Smooth muscle cell (in vitro differentiated cells): ENCODE data around the gene PRR16. TPM values are rescaled to one million over a fixed set of nuclear protein-coding genes. Genes with fewer than 3 reads are reported as not detected.

Source experiments
- DNase-seq: peaks from one replicate; lab custom pipeline; 2025; ENCODE audit not compliant: unreplicated experiment; lab: John Stamatoyannopoulos, UW
- H2AFZ ChIP-seq: fragments of 200-600 bp; sonication (generic); 2 replicates; pipeline ENCODE4 v1.6.0; 2016; ENCODE audit warnings: antibody characterized with exemption, low read depth, mild to moderate bottlenecking
- H3F3A ChIP-seq: fragments of 200-600 bp; sonication (generic); 2 replicates; pipeline ENCODE4 v1.6.0; 2017; ENCODE audit warnings: antibody characterized with exemption, low read depth
- H3K27ac ChIP-seq: fragments of 200-600 bp; sonication (generic); 2 replicates; pipeline ENCODE4 v1.5.1; 2016; ENCODE audit warnings: low read depth, mild to moderate bottlenecking
- H3K27me3 ChIP-seq: fragments of 200-600 bp; sonication (generic); 2 replicates; pipeline ENCODE4 v1.6.1; 2016; ENCODE audit warnings: low read depth, mild to moderate bottlenecking
- H3K36me3 ChIP-seq: fragments of 200-600 bp; sonication (generic); 2 replicates; pipeline ENCODE4 v1.5.1; 2016; ENCODE audit warnings: low read depth
- H3K4me1 ChIP-seq: fragments of 200-600 bp; sonication (generic); 2 replicates; pipeline ENCODE4 v1.5.1; 2016; ENCODE audit warnings: low read depth
- H3K4me2 ChIP-seq: fragments of 200-600 bp; sonication (generic); 2 replicates; pipeline ENCODE4 v1.6.0; 2016; ENCODE audit warnings: mild to moderate bottlenecking
- H3K4me3 ChIP-seq: fragments of 200-600 bp; sonication (generic); 2 replicates; pipeline ENCODE4 v1.5.1; 2016; ENCODE audit warnings: mild to moderate bottlenecking
- H3K79me2 ChIP-seq: fragments of 200-600 bp; sonication (generic); 2 replicates; pipeline ENCODE4 v1.6.0; 2016; ENCODE audit warnings: low read depth, mild to moderate bottlenecking
- H3K9ac ChIP-seq: fragments of 200-600 bp; sonication (generic); 2 replicates; pipeline ENCODE4 v1.6.0; 2016; ENCODE audit warnings: low read depth
- H3K9me3 ChIP-seq: fragments of 200-600 bp; sonication (generic); replicated peaks from 2 replicates; pipeline ENCODE4 v1.5.1; 2016; ENCODE audit warnings: low read depth
- H4K20me1 ChIP-seq: fragments of 200-600 bp; sonication (generic); 2 replicates; pipeline ENCODE4 v1.6.0; 2016; ENCODE audit warnings: low read depth
- whole genome bisulfite sequencing: methylation state at CpG from one replicate; pipeline ENCODE4 v1.1.7; 2016; ENCODE audit warnings: low lambda C conversion rate; 5-methylcytosine and 5-hydroxymethylcytosine counted together
- polyA plus RNA-seq: library from polyadenylated mRNA; unstranded; fragments of >200 nt; fragmentation: Nextera tagmentation; extraction: Ambion mirVana; gene quantifications from 2 replicates; pipeline ENCODE4 v1.2.1, GENCODE V29; 2016
- total RNA-seq: library from RNA; depleted of rRNA; stranded (reverse); fragments of >200 nt; gene quantifications from 2 replicates; pipeline ENCODE4 v1.2.3, GENCODE V29; 2014
- TF ChIP-seq, protein P1 (sequence below): fragments of 200-600 bp; sonication (generic); IDR thresholded peaks from 2 replicates; pipeline ENCODE4 v1.5.1; 2017; ENCODE audit warnings: borderline replicate concordance, mild to moderate bottlenecking, antibody characterized with exemption; ENCODE audit not compliant: insufficient read depth, poor library complexity, severe bottlenecking

The PRR16 gene
- total and polyA plus RNA-seq, 2 experiments from 2014 or later, result 6.7 to 13.2 TPM

DNA sequence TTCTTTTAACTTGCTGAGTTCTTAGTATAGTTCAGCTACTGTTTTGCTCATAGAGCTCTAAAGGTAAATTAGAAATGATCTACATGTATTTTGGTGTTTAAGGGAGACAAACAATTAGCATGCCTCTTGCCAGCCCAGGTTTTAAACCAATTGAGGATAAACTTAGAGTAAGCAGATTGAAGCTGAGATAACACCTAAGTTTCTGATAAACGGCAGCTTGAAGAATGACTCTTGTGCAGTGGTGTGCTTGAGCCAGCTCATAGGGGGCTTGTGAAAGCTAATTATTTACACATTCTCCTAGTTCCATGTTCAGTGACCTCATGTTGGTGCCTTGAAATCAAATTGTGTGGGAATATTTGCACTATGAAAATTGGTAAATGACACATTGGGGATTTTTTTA lies 193.0 kb downstream of the PRR16 start:
- H3K4me2 ChIP-seq, result no peak overlapping the region
- no peak overlapping the region for H3K4me3 ChIP-seq
- no peaks in the 10 kb centered on the region for H3K27me3 ChIP-seq
- no peaks in the 10 kb centered on the region for H3K9me3 ChIP-seq
- TF ChIP-seq, protein P1, sequence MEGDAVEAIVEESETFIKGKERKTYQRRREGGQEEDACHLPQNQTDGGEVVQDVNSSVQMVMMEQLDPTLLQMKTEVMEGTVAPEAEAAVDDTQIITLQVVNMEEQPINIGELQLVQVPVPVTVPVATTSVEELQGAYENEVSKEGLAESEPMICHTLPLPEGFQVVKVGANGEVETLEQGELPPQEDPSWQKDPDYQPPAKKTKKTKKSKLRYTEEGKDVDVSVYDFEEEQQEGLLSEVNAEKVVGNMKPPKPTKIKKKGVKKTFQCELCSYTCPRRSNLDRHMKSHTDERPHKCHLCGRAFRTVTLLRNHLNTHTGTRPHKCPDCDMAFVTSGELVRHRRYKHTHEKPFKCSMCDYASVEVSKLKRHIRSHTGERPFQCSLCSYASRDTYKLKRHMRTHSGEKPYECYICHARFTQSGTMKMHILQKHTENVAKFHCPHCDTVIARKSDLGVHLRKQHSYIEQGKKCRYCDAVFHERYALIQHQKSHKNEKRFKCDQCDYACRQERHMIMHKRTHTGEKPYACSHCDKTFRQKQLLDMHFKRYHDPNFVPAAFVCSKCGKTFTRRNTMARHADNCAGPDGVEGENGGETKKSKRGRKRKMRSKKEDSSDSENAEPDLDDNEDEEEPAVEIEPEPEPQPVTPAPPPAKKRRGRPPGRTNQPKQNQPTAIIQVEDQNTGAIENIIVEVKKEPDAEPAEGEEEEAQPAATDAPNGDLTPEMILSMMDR, result no peak
- H3K79me2 ChIP-seq, result no peaks in the 10 kb centered on the region
- H3K27ac ChIP-seq, result no peak overlapping the region
- H3K36me3 ChIP-seq, result no peaks in the 10 kb centered on the region
- H2AFZ ChIP-seq, result no peak overlapping the region
- H4K20me1 ChIP-seq, result no peaks in the 10 kb centered on the region
- WGBS, result 13% methylated on average over 1 of the region's 1 CpG
- H3F3A ChIP-seq, result no peaks in the 10 kb centered on the region
- H3K4me1 ChIP-seq, result no peaks in the 10 kb centered on the region
- no peak overlapping the region for H3K9ac ChIP-seq
- DNase-seq, result no peak

DNA sequence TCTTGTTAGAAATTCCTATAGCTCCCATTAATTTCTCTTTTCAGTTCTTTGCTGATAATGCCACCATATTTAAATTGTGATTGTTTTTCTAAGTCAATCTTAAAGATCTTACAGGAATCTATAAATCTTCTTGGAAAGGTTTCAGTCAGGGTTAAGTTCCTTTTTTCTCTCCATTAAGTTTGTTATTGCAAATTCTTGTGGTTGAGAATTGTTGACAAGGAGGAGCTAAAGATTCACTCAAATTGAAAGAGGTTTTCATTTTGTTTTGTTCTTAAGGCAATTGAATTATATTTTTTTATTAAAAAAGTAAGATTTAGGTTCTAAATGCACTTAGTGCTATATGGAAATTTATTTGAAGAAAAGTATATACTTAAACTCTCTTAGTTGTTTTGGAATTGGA lies 213.4 kb downstream of the PRR16 start:
- H2AFZ ChIP-seq, result no peak overlapping the region
- no peaks in the 10 kb centered on the region for H3K4me1 ChIP-seq
- H3F3A ChIP-seq, result peaks cover 5% of the 10 kb centered on the region
- no peak overlapping the region for H3K27ac ChIP-seq
- H3K4me2 ChIP-seq, result no peak overlapping the region
- H3K27me3 ChIP-seq, result no peaks in the 10 kb centered on the region
- no peak overlapping the region for H3K9ac ChIP-seq
- H3K9me3 ChIP-seq, result no peaks in the 10 kb centered on the region
- no peaks in the 10 kb centered on the region for H4K20me1 ChIP-seq
- H3K79me2 ChIP-seq, result peaks cover 5% of the 10 kb centered on the region
- no peaks in the 10 kb centered on the region for H3K36me3 ChIP-seq
- TF ChIP-seq, protein P1, result no peak
- no peak overlapping the region for H3K4me3 ChIP-seq
- DNase-seq, result no peak

DNA sequence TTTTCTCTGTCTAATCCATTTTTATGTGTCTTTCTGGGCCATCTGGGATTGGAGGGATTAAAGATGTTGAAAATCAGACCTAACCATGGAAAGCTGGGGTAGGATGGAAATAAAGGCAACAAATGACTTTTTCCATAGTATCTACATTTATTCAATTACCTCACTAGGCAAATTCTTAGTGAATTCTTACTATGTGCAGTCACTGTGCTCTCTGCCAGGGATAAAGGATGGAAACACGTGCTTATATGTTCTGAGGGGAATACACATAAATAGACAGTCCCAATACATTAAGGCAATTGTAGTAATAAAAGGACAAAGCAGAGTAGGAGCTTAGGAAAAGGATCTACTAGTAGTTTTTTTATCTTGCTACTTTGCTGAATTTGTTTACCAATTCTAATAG lies 214.2 kb downstream of the PRR16 start:
- H3K4me1 ChIP-seq, result no peaks in the 10 kb centered on the region
- no peak overlapping the region for H3K4me3 ChIP-seq
- H3F3A ChIP-seq, result peaks cover 6% of the 10 kb centered on the region
- H2AFZ ChIP-seq, result no peak overlapping the region
- H3K36me3 ChIP-seq, result no peaks in the 10 kb centered on the region
- no peaks in the 10 kb centered on the region for H4K20me1 ChIP-seq
- H3K9me3 ChIP-seq, result no peaks in the 10 kb centered on the region
- TF ChIP-seq, protein P1, result no peak
- no peaks in the 10 kb centered on the region for H3K27me3 ChIP-seq
- H3K79me2 ChIP-seq, result peaks cover 5% of the 10 kb centered on the region
- no peak for DNase-seq
- 24% methylated on average over 1 of the region's 1 CpG for WGBS
- no peak overlapping the region for H3K9ac ChIP-seq
- H3K4me2 ChIP-seq, result no peak overlapping the region
- H3K27ac ChIP-seq, result no peak overlapping the region

DNA sequence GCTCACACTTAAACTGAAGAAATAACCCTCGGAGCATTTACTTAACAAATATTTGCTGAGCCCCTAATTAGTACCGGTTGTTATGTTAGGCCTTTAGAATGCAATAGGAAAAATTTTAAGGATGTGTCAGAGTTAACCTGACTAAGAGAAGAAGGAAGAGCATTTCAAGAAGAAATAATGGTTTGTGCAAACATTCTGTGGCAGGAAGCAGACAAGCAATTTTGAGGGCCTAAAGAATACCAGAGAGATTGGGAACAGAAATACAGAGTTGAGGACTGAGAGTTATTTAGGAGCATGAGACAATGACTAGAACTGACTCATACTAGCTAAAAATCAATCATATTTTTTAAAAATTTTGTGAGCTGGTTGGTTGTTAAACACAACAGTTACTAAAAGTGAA lies 218.8 kb downstream of the PRR16 start:
- no peaks in the 10 kb centered on the region for H3K4me1 ChIP-seq
- no peaks in the 10 kb centered on the region for H3K9me3 ChIP-seq
- H2AFZ ChIP-seq, result peak overlapping the region; percentile 1
- peak overlapping the region; percentile 8 for H3K4me2 ChIP-seq
- H3K9ac ChIP-seq, result no peak overlapping the region
- no peaks in the 10 kb centered on the region for H3K36me3 ChIP-seq
- H4K20me1 ChIP-seq, result no peaks in the 10 kb centered on the region
- H3K27me3 ChIP-seq, result no peaks in the 10 kb centered on the region
- peaks cover 6% of the 10 kb centered on the region for H3F3A ChIP-seq
- H3K4me3 ChIP-seq, result no peak overlapping the region
- no peak for DNase-seq
- H3K27ac ChIP-seq, result peak overlapping the region; percentile 51
- TF ChIP-seq, protein P1, result no peak
- WGBS, result 48% methylated on average over 2 of the region's 2 CpGs
- peaks cover 5% of the 10 kb centered on the region for H3K79me2 ChIP-seq
